Parathyroid adenoma (tissue), 2 donors: ENCODE results near the gene PTPRM.

Experiments
- H2AFZ ChIP-seq: fragments of 300-600 bp; sonication (generic); one replicate; pipeline ENCODE4 v1.7.0; 2017; ENCODE audit warnings: antibody characterized with exemption, mild to moderate bottlenecking
- H3K27ac ChIP-seq: fragments of 300-600 bp; sonication (generic); one replicate; pipeline ENCODE4 v1.7.0; 2017
- H3K27me3 ChIP-seq: fragments of 300-600 bp; sonication (generic); one replicate; pipeline ENCODE4 v1.7.0; 2017; ENCODE audit warnings: low read length; ENCODE audit not compliant: control insufficient read depth, insufficient read depth
- H3K36me3 ChIP-seq: fragments of 300-600 bp; sonication (generic); one replicate; pipeline ENCODE4 v1.7.0; 2017; ENCODE audit warnings: low read length; ENCODE audit not compliant: control insufficient read depth, insufficient read depth
- H3K4me1 ChIP-seq: fragments of 300-600 bp; sonication (generic); one replicate; pipeline ENCODE4 v1.7.0; 2017; ENCODE audit warnings: control low read depth
- H3K4me2 ChIP-seq: fragments of 300-600 bp; sonication (generic); one replicate; pipeline ENCODE4 v1.7.0; 2017; ENCODE audit warnings: low read length
- H3K4me3 ChIP-seq: fragments of 300-600 bp; sonication (generic); one replicate; pipeline ENCODE4 v1.7.0; 2017; ENCODE audit warnings: low read depth, low read length
- H3K79me2 ChIP-seq: fragments of 300-600 bp; sonication (generic); one replicate; pipeline ENCODE4 v1.7.0; 2017; ENCODE audit warnings: control low read depth
- H3K9ac ChIP-seq: fragments of 300-600 bp; sonication (generic); one replicate; pipeline ENCODE4 v1.7.0; 2017; ENCODE audit warnings: mild to moderate bottlenecking
- H3K9me3 ChIP-seq: fragments of 300-600 bp; sonication (generic); one replicate; pipeline ENCODE4 v1.7.0; 2017; ENCODE audit warnings: low read length; ENCODE audit not compliant: control insufficient read depth
- CTCF ChIP-seq: fragments of 300-600 bp; sonication (generic); IDR thresholded peaks from one replicate; pipeline ENCODE4 v1.7.0; 2017; ENCODE audit warnings: antibody characterized with exemption, mild to moderate bottlenecking
- donor health status: primary hyperparathyroidism.

PTPRM gene

GRCh38 chr18:7987284-7987976 lies 420.3 kb downstream of the PTPRM start:
- Histone ChIP-seq H3K9ac (no peak overlapping the region), H2AFZ (no peak overlapping the region), H3K4me3 (no peak overlapping the region), H3K36me3 (no peaks in the 10 kb centered on the region), H3K4me2 (no peak overlapping the region), H3K79me2 (no peaks in the 10 kb centered on the region), H3K9me3 (no peaks in the 10 kb centered on the region), H3K4me1 (peaks cover 3% of the 10 kb centered on the region), H3K27me3 (no peaks in the 10 kb centered on the region), H3K27ac (no peak overlapping the region)
- no peak for TF ChIP-seq CTCF

GRCh38 chr18:7990670-7991069 lies 423.6 kb downstream of the PTPRM start:
- H3K27ac ChIP-seq, result no peak overlapping the region
- H3K4me2 ChIP-seq, result no peak overlapping the region
- H3K4me1 ChIP-seq, result no peaks in the 10 kb centered on the region
- H3K9me3 ChIP-seq, result no peaks in the 10 kb centered on the region
- H3K79me2 ChIP-seq, result no peaks in the 10 kb centered on the region
- no peak overlapping the region for H3K9ac ChIP-seq
- TF ChIP-seq CTCF, result no peak
- H3K27me3 ChIP-seq, result no peaks in the 10 kb centered on the region
- H3K36me3 ChIP-seq, result no peaks in the 10 kb centered on the region
- H2AFZ ChIP-seq, result no peak overlapping the region
- no peak overlapping the region for H3K4me3 ChIP-seq

GRCh38 chr18:8001711-8002301 lies 434.7 kb downstream of the PTPRM start:
- no peak for TF ChIP-seq CTCF
- no peak overlapping the region for H3K4me2 ChIP-seq
- no peaks in the 10 kb centered on the region for H3K36me3 ChIP-seq
- H3K9ac ChIP-seq, result no peak overlapping the region
- no peaks in the 10 kb centered on the region for H3K79me2 ChIP-seq
- H3K4me3 ChIP-seq, result no peak overlapping the region
- no peaks in the 10 kb centered on the region for H3K9me3 ChIP-seq
- H3K27me3 ChIP-seq, result no peaks in the 10 kb centered on the region
- no peak overlapping the region for H2AFZ ChIP-seq
- H3K4me1 ChIP-seq, result no peaks in the 10 kb centered on the region
- H3K27ac ChIP-seq, result no peak overlapping the region

- H3K27me3 ChIP-seq, result no peaks in the 10 kb centered on the region
- H3K9me3 ChIP-seq, result no peaks in the 10 kb centered on the region
- H3K27ac ChIP-seq, result no peak overlapping the region
- no peak for TF ChIP-seq CTCF
- H3K36me3 ChIP-seq, result no peaks in the 10 kb centered on the region
- H2AFZ ChIP-seq, result no peak overlapping the region
- no peak overlapping the region for H3K4me2 ChIP-seq
- H3K9ac ChIP-seq, result no peak overlapping the region
- no peaks in the 10 kb centered on the region for H3K4me1 ChIP-seq
- no peak overlapping the region for H3K4me3 ChIP-seq
- no peaks in the 10 kb centered on the region for H3K79me2 ChIP-seq
These were observed 437.0 kb downstream of the PTPRM start for GRCh38 chr18:8003878-8004675.
